Naive thymus-derived CD4-positive, alpha-beta T cell (primary cell): Measurements from ENCODE around the gene CTAGE8. TPM values are rescaled to one million over a fixed set of nuclear protein-coding genes. Genes with fewer than 3 reads are reported as not detected.
A peak's percentile ranks its signal among the peaks of the same experiment; 100 is the strongest.
"Not testable (repeated sequence)": the region's sequence is repeated elsewhere in the genome, so short reads cannot be mapped to it uniquely, and the experiment has no call there.

ENCODE experiments used
- ATAC-seq: fragments of 150-1000 bp; cut with Tn5 transposase; 2 replicates; pipeline ENCODE4 v1.10.0; 2021; ENCODE audit warnings: mild to moderate bottlenecking, moderate library complexity
- CTCF ChIA-PET: fragments of 350-600 bp; sonication (Branson Sonifier 250); formaldehyde crosslinking; loops from one replicate; lab custom pipeline; 2021; ENCODE audit warnings: antibody characterized with exemption; lab: Charles Lee
- POLR2A ChIA-PET: fragments of 350-600 bp; sonication (Branson Sonifier 250); formaldehyde crosslinking; loops from one replicate; lab custom pipeline; 2021; ENCODE audit warnings: antibody characterized with exemption, inconsistent platforms; lab: Charles Lee
- DNase-seq, 9 donors: peaks; one replicate each; pipeline versions ENCODE4 v3.0.0 to v3.0.0-alpha.2; 2020 to 2022; ENCODE audit warnings: mixed read lengths in 1 of 9
- H3K27ac ChIP-seq: one replicate; pipeline ENCODE4 v1.7.0; 2013; ENCODE audit warnings: mild to moderate bottlenecking, low read depth, low read length, moderate library complexity
- H3K27me3 ChIP-seq, 2 donors: one replicate each; pipeline ENCODE4 v1.7.0; 2013; ENCODE audit warnings: low read length in 2 of 2, mild to moderate bottlenecking in 2 of 2, moderate library complexity in 2 of 2; ENCODE audit not compliant: control insufficient read depth in 2 of 2, insufficient read depth in 2 of 2
- H3K36me3 ChIP-seq, 3 experiments: 1 replicate in 2 of 3; 2 replicates in 1 of 3; pipeline ENCODE4 v1.7.0; 2013; ENCODE audit warnings: low read length in 3 of 3, mild to moderate bottlenecking in 3 of 3, moderate library complexity in 1 of 3; ENCODE audit not compliant: insufficient read depth in 3 of 3, control insufficient read depth in 2 of 3
- H3K4me1 ChIP-seq, 2 donors: one replicate each; pipeline ENCODE4 v1.7.0; 2013; ENCODE audit warnings: low read length in 2 of 2, mild to moderate bottlenecking in 2 of 2, moderate library complexity in 1 of 2; ENCODE audit not compliant: control insufficient read depth in 2 of 2, insufficient read depth in 2 of 2
- H3K4me3 ChIP-seq: 2 replicates; pipeline ENCODE4 v1.7.0; 2013; ENCODE audit warnings: mild to moderate bottlenecking, low read length
- H3K9me3 ChIP-seq, 3 experiments: 1 replicate in 2 of 3; 2 replicates in 1 of 3; pipeline ENCODE4 v1.7.0; 2013; ENCODE audit warnings: low read length in 3 of 3; ENCODE audit not compliant: control insufficient read depth in 2 of 3
- H3K27ac Mint-ChIP-seq, 9 donors: one replicate each; pipeline ENCODE4 v1.8.0; 2020 to 2022; ENCODE audit warnings: mixed read lengths in 9 of 9, mild to moderate bottlenecking in 8 of 9, moderate library complexity in 5 of 9, inconsistent platforms in 2 of 9
- H3K27me3 Mint-ChIP-seq, 5 donors: one replicate each; pipeline ENCODE4 v1.8.0; 2021 to 2022; ENCODE audit warnings: mixed read lengths in 5 of 5, mild to moderate bottlenecking in 1 of 5
- H3K36me3 Mint-ChIP-seq, 5 donors: one replicate each; pipeline ENCODE4 v1.8.0; 2020 to 2022; ENCODE audit warnings: mixed read lengths in 5 of 5, mild to moderate bottlenecking in 3 of 5, inconsistent platforms in 1 of 5
- H3K4me1 Mint-ChIP-seq, 7 donors: one replicate each; pipeline ENCODE4 v1.8.0; 2020 to 2022; ENCODE audit warnings: mixed read lengths in 7 of 7, mild to moderate bottlenecking in 3 of 7, inconsistent platforms in 1 of 7
- H3K4me3 Mint-ChIP-seq, 10 donors: one replicate each; pipeline ENCODE4 v1.8.0; 2020 to 2022; ENCODE audit warnings: mild to moderate bottlenecking in 10 of 10, mixed read lengths in 10 of 10, moderate library complexity in 6 of 10, inconsistent platforms in 2 of 10
- H3K9me3 Mint-ChIP-seq, 11 donors: one replicate each; pipeline ENCODE4 v1.8.0; 2020 to 2022; ENCODE audit warnings: mixed read lengths in 11 of 11, mild to moderate bottlenecking in 4 of 11, inconsistent platforms in 1 of 11, moderate library complexity in 1 of 11
- intact Hi-C, 2 donors: fragments of 100-400 bp; cut with micrococcal nuclease; formaldehyde crosslinking; loops; one replicate each; pipeline ENCODE4 v1.15.1; 2023
- polyA plus RNA-seq, 2 donors: library from polyadenylated mRNA; unstranded; fragments of 300-500 nt; fragmentation: Illumina TruSeq; gene quantifications; one replicate each; pipeline ENCODE4 v1.2.3, GENCODE V29; 2021
- total RNA-seq, 6 experiments: library from RNA in 5 of 6; stranded (reverse) in 5 of 6; gene quantifications; 1 replicate in 5 of 6; 2 replicates in 1 of 6; pipeline ENCODE4 v1.2.3 and lab custom pipeline; 2021 to 2026

Gene CTAGE8
- total and polyA plus RNA-seq, 7 experiments from 2014 or later: 0.51 to 0.75 (median 0.53) TPM; not detected in 2

DNA sequence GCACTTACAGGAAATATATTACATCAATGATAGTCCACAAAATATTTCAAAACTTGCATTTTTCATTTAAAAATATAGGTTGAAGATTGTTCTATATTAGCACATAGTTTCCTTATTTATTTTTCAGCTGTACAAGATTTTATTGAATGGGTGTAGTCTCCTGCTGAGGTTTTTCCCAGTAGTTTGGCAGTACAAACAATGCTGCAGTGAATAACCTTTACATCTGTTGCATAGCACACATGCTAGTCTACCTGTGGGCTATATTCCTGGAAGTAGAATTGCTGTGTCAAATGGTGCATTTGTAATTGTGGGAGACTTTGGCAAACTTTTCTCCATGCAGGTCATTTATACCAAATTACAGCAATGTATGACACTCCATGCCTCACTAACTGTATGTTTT is 48.6 kb downstream of the CTAGE8 start:
- H3K4me1 ChIP-seq, CTCF ChIA-PET, H3K36me3 ChIP-seq, DNase-seq, H3K27me3 Mint-ChIP-seq, H3K36me3 Mint-ChIP-seq, H3K4me1 Mint-ChIP-seq, H3K27ac ChIP-seq, H3K4me3 ChIP-seq, ATAC-seq, POLR2A ChIA-PET, H3K9me3 ChIP-seq, H3K4me3 Mint-ChIP-seq, H3K27ac Mint-ChIP-seq, H3K27me3 ChIP-seq, H3K9me3 Mint-ChIP-seq, intact Hi-C loops: not testable (repeated sequence)

DNA sequence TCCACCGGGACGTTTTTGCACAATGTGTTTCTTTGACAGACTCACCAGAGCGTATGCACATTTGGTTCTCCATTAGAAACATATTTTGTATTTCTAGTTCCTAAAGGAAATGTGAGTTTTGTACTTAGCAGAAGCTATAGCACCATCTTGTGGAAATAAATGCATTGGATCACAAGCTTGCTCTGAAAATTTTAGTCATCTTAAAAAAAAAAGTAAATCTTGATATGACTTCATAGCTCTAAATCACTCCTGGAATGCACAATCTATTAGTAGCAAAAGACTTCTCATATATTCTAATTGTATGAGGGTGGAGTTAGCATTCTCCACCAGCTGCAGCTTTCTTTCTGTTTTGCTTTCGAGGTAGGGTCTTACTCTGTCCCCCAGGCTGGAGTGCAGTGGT is 49.9 kb downstream of the CTAGE8 start:
- H3K4me3 ChIP-seq, H3K27ac ChIP-seq, H3K27ac Mint-ChIP-seq, H3K4me3 Mint-ChIP-seq, POLR2A ChIA-PET, H3K36me3 Mint-ChIP-seq, H3K4me1 ChIP-seq, H3K9me3 ChIP-seq, DNase-seq, H3K36me3 ChIP-seq, CTCF ChIA-PET, H3K4me1 Mint-ChIP-seq, intact Hi-C loops, H3K9me3 Mint-ChIP-seq, H3K27me3 ChIP-seq, H3K27me3 Mint-ChIP-seq: not testable (repeated sequence)
- ATAC-seq: peak; percentile 50

DNA sequence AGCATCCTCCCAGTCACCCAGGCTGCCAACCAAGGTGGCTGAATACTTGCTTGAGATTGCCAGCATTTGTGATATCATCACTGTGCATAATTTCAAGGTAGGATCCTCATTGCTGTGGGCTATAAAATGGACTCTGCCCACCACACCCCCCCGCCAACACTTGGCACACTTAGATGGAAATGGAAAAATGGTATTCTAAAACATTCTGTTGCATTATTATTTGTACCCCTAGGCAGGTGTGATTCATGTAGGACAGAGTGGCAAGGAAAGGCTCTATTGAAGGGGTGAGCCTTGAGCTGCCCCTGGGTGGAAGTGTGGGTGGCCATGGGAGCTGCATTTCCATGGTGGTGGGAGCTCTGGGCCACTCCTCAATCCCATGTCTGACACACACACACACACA is 50.5 kb downstream of the CTAGE8 start:
- H3K9me3 Mint-ChIP-seq, H3K4me1 ChIP-seq, H3K27me3 Mint-ChIP-seq, H3K27me3 ChIP-seq, H3K4me1 Mint-ChIP-seq, H3K4me3 ChIP-seq, H3K36me3 Mint-ChIP-seq, H3K9me3 ChIP-seq, H3K27ac Mint-ChIP-seq, DNase-seq, POLR2A ChIA-PET, ATAC-seq, H3K36me3 ChIP-seq, H3K27ac ChIP-seq, intact Hi-C loops, H3K4me3 Mint-ChIP-seq, CTCF ChIA-PET: not testable (repeated sequence)

DNA sequence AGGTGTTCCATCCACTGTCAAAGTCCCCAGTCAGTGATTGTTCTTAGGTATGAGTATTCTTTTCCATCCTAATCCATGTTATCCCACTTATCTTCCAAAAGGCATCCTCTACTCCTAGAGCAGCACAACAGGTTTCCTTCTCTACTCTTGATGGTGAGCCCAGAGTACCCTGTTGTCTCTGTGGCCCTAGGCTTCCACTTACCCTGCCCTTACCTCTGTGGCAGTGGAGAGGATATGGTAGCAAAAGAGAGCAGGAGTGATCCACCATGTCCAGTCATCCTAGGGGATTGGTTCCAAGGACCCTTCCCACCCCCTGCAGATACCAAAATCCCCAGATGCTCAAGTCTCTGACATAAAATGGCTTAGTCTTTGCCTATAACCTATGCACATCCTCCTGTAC is 51.9 kb downstream of the CTAGE8 start:
- ATAC-seq, CTCF ChIA-PET, H3K36me3 Mint-ChIP-seq: not testable (repeated sequence)

More for the DNA sequence above, 51.9 kb downstream of the CTAGE8 start:
- intact Hi-C loops, H3K27ac ChIP-seq, H3K4me3 ChIP-seq, DNase-seq, H3K4me1 Mint-ChIP-seq, H3K4me3 Mint-ChIP-seq, H3K27me3 Mint-ChIP-seq, H3K9me3 ChIP-seq, H3K9me3 Mint-ChIP-seq, POLR2A ChIA-PET, H3K36me3 ChIP-seq, H3K27me3 ChIP-seq, H3K4me1 ChIP-seq: not testable (repeated sequence)
- H3K27ac Mint-ChIP-seq: peak overlapping the region in 1 of 9 donors; percentile 52

Other genes starting within 250 kb of the CTAGE8 start
- not detected for gene OR2A5, start 220.3 kb downstream of the CTAGE8 start, total RNA-seq
- gene OR2A5, start 220.3 kb downstream of the CTAGE8 start, polyA plus RNA-seq: not detected
- gene OR2A25, start 199.5 kb downstream of the CTAGE8 start, total RNA-seq: not detected
- gene OR2A25, start 199.5 kb downstream of the CTAGE8 start, polyA plus RNA-seq: not detected
- gene OR2A12, start 183.0 kb downstream of the CTAGE8 start, total RNA-seq: not detected
- not detected for gene OR2A12, start 183.0 kb downstream of the CTAGE8 start, polyA plus RNA-seq
- not detected for gene OR2A2, start 159.7 kb downstream of the CTAGE8 start, total RNA-seq
- not detected for gene OR2A2, start 159.7 kb downstream of the CTAGE8 start, polyA plus RNA-seq
- not detected for gene OR2A14, start 146.1 kb downstream of the CTAGE8 start, total RNA-seq
- gene OR2A14, start 146.1 kb downstream of the CTAGE8 start, polyA plus RNA-seq: not detected
- gene CTAGE4, start 85.8 kb downstream of the CTAGE8 start, total RNA-seq: 1 to 10 TPM in 4 of 5 experiments, not detected in 1; 1.2 to 6.0 (median 3.4) TPM
- under 1 TPM in 1 of 2 donors, not detected in 1; 0.29 TPM for gene CTAGE4, start 85.8 kb downstream of the CTAGE8 start, polyA plus RNA-seq
- 1 to 10 TPM in 4 of 5 experiments, under 1 TPM in 1; 0.34 to 4.4 (median 2.5) TPM for gene ARHGEF35, start 73.5 kb downstream of the CTAGE8 start, total RNA-seq
- gene ARHGEF35, start 73.5 kb downstream of the CTAGE8 start, polyA plus RNA-seq: 1 to 10 TPM; 1.7 to 2.1 TPM
- under 1 TPM in 3 of 5 experiments, not detected in 2; 0.07 to 0.22 (median 0.13) TPM for gene OR2A42, start 29.7 kb downstream of the CTAGE8 start, total RNA-seq
- not detected for gene OR2A42, start 29.7 kb downstream of the CTAGE8 start, polyA plus RNA-seq
- gene OR2A7, start 4.5 kb downstream of the CTAGE8 start, total RNA-seq: 1 to 10 TPM; 1.7 to 7.5 (median 4.5) TPM
- gene OR2A7, start 4.5 kb downstream of the CTAGE8 start, polyA plus RNA-seq: under 1 TPM; 0.31 to 0.52 TPM
- under 1 TPM in 3 of 5 experiments, not detected in 2; 0.05 to 0.19 (median 0.12) TPM for gene OR2A1, start 43.1 kb upstream of the CTAGE8 start, total RNA-seq
- 1 to 10 TPM in 1 of 2 donors, under 1 TPM in 1; 0.11 to 1.0 TPM for gene OR2A1, start 43.1 kb upstream of the CTAGE8 start, polyA plus RNA-seq
- 10 to 100 TPM in 1 of 5 experiments, 1 to 10 TPM in 4; 5.1 to 11.4 (median 7.3) TPM for gene ARHGEF5, start 86.1 kb upstream of the CTAGE8 start, total RNA-seq
- gene ARHGEF5, start 86.1 kb upstream of the CTAGE8 start, polyA plus RNA-seq: 1 to 10 TPM; 2.0 to 5.0 TPM
- gene NOBOX, start 134.4 kb upstream of the CTAGE8 start, total RNA-seq: not detected
- not detected for gene NOBOX, start 134.4 kb upstream of the CTAGE8 start, polyA plus RNA-seq